ELF-1 (cell line): ENCODE measurements around the gene PI4KA.

Experiments
- DNase-seq: peaks from one replicate; pipeline ENCODE4 v3.0.0-alpha.2; 2016; ENCODE audit warnings: low read depth, low spot score

The PI4KA gene

DNA sequence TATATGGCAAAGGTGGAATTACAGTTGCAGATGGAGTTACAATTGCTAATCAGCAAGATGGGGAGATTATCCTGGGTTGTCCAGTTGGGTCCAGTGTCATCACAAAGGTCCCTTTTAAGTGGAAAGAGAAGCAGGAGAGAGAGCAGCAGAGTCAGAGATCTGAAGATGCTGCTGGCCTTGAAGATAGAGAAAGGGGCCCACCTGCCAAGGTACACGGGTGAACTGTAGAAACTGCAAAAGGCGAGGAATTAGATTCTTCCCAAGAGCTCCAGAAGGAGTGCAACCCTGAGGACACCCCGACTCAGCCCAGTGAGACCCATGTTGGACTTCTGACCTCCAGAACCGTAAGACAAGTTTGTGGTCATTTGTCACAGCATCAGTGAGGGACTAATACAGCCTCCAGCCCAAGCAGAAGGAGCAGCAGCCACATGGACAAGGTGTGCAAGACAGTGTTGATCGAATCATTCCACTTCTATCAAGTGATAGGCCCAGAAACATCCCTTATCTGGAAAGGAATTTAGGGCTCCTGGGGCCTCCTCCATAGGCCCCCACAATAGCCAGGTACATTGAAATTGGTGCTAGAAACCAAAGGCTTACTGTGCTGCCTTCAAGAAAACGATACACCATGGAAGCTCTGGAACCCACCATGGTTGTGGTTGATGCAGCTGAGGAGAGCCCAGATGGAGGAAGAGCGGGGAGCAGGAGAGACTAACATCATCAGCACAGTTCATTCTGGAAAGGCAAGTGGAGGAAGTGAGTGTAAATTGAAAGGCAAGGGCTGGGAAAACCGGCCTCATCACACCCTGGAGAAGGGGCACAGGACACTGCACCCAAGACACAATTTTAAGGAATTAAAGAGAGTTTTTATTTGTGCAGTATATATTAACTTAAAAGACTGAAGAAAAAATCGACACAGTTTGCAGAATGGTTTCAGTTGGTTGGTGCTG, 23.5 kb upstream of the PI4KA start:
- no peak for DNase-seq

- no peak for DNase-seq
Observed at GRCh38 chr22:20881231-20881630, 22.6 kb upstream of the PI4KA start.

DNA sequence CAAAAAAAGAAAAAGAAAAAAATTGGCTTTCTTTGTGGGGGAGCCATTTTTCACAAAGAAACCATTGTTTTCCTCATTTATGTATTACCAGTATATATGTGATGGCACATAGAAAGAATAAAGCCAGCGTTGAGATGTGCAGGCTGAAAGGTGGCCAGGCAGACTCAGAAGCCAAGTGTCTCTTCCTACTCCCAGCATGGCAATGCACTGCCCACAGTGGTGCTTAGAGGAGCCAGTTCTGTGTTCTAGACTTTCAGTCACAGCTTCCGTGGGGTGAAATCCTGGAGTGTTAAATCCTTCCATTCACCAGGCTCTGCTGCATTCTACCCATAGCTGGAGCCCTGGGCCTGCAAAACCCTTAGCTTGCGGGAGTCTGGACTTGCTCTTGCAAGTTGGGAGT, 19.1 kb upstream of the PI4KA start:
- DNase-seq = no peak

- no peak for DNase-seq
Observed at GRCh38 chr22:20875296-20875695, 16.7 kb upstream of the PI4KA start.

DNA sequence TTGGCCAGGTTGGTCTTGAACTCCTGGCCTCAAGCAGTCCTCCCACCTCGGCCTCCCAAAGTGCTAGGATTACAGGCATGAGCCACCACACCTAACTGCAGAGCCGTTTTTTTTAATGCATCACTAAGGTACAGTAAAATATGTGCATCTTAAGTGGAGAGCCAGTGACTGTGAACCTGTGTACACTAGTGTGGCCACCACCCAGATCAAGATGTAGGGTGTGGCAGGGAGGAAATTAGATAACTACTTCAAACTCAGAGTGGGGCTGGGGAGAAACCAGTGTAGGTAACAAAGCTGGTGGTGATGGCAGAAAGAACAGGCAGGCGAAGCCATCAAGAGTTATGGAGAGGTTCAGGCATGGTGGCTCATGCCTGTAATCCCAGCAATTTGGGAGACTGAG, 14.6 kb upstream of the PI4KA start:
- DNase-seq = no peak

GRCh38 chr22:20869234-20869633, 10.6 kb upstream of the PI4KA start:
- DNase-seq = no peak

GRCh38 chr22:20868025-20868962, 9.7 kb upstream of the PI4KA start:
- no peak for DNase-seq

- peak; percentile 53 for DNase-seq
Observed at GRCh38 chr22:20867179-20868024, 8.8 kb upstream of the PI4KA start.

GRCh38 chr22:20866736-20867135, 8.1 kb upstream of the PI4KA start:
- no peak for DNase-seq

GRCh38 chr22:20865875-20866445, 7.3 kb upstream of the PI4KA start:
- peak; percentile 76 for DNase-seq

- DNase-seq = no peak
Observed at GRCh38 chr22:20865331-20865730, 6.7 kb upstream of the PI4KA start.

- no peak for DNase-seq
Observed at GRCh38 chr22:20864186-20864908, 5.7 kb upstream of the PI4KA start.

DNA sequence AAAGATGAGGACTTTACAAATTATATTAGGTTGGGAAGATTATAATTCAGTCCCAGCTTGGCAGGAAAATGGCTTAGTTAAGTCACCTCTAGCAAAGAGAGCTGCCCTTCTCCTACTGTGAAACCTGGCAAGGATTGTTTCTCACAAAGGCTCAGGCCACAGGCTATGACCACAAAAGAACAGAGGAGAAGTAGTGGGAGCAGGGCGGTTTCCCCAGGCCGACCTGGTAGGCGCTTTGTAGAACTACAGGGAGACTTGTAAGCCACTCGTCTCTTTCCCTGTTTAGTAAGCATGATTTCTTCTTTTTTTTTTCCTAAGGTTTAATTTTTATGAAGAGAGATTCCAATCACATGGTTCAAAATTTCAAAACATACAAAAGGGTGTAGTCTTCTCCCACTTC, 4.8 kb upstream of the PI4KA start:
- DNase-seq = no peak

- DNase-seq = no peak
Observed at GRCh38 chr22:20862540-20862939, 3.9 kb upstream of the PI4KA start.

DNA sequence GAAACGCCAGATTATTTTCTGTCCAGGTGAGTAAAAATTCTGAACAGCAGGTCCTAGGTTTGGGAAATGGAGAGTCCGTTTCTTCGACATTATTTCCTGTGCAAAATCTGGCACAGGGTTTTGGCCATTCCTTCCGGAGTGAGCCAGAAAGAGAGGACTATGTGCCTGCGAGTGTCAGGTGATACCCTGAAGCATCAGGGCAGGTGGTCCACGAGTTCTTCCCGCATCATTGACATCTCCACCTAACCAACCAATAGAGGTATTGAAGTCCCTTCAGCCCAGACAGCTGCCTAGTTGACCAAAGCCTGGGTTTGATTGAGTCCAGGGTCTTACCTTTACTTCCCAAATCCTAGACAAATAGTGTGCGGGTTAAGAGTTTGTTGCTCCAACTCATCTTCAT, 1.0 kb upstream of the PI4KA start:
- DNase-seq = no peak

- DNase-seq = peak; percentile 92
Observed at GRCh38 chr22:20857838-20858614, 585 bp downstream of the PI4KA start.

DNA sequence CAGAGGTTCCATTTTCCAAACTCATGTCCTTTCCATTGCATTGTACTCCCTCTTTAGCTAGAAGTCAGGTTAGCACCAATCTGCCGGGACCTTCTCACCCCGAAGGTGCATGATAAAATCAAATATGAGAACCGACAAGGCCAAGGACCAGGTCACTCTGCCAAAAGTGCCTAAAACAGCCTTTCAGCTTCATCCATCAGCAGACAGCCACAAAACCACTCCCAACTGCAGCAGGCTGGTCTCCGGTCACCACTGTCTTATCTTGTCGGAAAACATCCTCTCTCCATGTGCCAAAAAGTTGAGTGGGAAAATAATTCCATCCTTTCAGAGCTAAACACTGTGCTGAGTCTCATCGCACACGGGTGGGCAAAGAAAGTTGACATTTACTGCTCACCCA, 1.4 kb downstream of the PI4KA start:
- DNase-seq = no peak

DNA sequence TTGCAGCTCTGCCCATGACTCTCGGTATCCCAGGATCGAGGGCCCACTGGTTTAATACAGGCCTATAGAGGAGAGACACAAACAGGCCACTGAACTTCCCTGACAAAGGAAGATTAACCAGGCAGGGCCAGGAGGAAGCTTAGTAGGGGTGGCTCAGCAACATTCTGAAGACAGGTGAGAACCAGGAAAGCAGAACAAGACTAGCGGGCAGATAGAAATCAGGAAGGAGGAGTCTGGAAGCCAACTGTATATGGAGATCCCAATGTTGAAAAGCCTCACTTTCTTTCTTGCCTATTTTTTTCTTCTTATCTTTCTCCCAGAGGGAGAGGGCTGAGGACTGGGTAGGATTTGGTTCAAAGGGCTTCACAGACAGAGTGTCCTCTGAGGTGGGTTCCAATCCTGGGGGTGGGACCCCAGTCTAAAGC, 5.4 kb downstream of the PI4KA start:
- DNase-seq = peak; percentile 18

DNA sequence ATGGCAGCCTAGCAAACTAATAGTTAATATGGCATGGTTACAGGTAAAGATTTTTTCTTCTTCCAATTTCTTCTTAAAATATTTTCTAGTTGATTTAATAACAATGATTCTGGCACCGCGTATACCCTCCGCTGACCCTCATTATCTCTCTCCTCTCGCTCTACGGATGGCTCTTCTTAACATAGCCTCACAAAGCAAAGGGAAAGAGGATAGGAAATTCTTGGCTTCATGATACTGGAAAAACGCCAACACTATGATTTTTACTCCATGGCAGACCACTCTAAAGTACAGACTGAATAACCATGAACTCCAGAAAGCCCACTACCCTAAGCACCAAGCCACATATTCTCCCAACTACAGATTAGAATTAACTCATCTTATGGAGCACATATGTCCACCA, 6.1 kb downstream of the PI4KA start:
- DNase-seq = no peak

DNA sequence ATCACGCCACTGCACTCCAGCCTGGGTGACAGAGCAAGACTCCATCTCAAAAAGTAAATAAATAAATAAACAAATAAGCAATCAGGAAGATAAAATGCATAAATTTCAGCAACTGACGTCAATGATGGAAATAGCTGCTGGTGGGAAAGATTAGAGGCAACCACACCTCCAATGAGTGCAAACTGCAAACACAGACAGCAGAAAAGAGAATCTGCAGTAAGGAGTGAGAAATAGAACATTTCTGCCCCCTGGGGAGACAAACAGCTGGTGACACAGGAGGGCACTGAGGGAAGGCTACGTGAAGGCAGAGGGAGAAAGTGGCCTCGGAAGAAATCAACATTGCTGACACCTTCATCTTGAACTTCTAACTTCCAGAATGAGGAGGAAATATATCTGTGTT, 6.5 kb downstream of the PI4KA start:
- DNase-seq = no peak
